Activated CD8-positive, alpha-beta memory T cell treated with anti-CD3 and anti-CD28 coated beads for 48 hours (primary cell): ENCODE data around the gene TBX2.

Experiments used
- DNase-seq, 3 experiments: peaks; one replicate each; pipeline ENCODE4 v3.0.0-alpha.2; 2020; ENCODE audit warnings: low read depth in 2 of 3, low spot score in 2 of 3

Gene TBX2

DNA sequence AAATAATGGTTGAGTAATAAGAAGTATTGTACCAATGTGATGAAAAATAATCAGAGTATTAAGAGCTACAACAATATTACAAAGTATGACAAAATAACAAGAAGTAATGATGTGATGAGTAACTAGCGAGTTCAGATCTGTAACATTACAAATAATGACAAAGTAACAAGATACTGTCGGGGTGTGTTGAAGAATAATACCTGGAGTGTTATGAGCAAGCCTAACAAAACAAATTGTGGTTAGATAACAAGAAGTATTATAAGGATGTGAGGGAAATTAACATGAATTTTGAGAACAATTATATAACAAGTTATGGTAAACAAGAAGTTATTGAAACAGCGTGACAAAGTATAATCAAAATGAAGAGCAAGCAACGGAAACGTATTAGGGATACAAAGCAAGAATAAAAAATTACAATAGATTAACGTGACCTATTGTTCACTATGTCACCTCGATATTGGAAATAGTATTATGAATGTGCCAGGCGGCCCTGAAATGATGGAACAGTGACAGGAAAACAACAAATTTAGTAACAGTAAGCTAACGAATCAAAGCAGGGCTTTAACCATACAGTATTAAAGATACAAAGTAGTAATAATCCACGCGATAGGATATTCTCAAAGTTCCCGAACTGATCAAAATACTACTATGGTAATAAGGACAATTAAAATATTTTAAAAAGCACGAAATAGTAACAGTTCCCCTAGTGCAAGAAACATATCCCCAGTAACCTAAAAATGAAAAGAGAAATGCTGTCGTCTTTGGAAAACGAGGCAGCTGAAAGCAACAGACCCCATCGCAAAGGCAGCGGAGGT is 54.1 kb downstream of the TBX2 start:
- DNase-seq = no peak

DNA sequence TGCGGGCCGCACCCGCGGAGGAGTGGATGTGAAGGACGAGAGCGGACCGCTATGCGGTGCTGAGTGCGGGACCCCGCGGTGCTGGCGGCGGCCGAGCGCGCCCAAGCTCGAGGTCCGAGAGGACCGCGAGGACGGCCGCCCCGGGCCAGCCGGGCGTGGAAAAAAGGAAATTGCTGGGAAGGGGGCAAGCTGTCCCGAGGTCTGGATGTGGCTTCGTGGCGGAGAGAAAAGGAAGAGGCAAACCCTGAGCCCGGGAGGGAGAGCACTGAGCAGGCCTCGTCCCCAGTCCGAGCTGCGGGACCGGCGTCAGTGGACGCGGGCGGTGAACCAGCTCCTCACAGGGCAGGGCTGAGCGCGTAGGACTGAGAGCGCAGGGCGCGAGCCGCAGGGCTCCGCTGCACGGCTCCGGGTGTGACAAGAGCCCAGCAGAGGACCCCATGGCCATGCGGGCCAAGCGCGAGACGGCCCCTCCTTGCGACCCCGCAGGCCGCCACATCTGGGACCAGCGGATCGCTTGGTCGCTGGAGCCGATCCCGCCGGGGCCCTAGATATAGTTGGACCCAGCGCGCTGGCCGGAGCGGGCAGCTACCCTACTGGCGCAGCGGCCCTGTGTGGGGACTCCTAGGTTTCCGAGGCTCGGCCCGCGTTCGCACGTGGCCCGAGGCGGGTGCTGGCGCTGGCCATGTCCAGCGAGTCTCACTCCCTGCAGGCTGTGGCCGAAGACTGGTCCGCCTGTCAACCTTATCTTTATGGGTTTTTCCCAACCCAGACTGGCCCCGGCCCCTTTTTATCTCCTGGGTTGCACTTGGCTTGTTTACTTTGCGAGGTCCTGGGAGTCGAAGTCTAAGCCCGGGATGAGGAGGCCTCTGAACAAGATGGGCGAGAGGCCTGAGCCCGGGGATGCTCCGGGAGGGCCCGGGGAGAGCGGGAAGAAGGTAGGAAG is 55.0 kb downstream of the TBX2 start:
- DNase-seq = no peak

DNA sequence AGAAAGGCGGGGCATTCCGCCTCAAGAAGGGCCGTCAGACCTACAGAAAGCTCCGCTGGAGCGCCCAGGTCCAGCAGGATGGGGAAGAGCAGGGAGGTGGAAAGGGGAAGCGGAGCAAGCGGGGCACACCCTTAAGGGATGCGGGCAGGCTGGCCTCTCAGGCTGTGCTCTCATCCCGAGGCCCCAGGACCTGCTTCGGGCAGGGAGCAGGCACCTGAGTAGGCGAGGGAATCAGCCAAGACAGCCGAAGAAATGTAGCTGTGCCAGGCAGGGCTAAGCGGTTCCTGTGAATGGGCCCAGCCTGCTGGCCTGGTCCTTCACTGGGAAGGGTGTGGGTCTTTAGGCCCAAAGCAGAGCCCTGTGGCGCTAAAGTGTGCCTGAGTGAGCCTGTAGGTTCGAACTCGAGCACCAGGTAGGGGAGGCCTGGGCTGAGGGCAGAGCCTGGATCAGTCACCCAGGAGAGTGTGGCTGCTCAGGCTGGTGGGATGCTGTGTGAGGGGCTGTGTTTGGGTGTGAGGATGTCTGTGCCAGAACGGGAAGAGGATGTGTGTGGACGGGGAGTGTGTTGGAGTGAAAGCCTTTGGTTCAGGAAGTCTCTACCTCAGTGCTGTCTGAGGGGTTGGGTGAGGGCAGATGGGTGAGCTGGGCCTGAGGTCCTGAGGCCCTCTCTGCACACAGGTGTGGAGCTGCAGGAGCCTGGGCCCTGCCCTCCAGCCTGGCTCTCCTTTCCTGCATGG is 55.8 kb downstream of the TBX2 start:
- DNase-seq = no peak

DNA sequence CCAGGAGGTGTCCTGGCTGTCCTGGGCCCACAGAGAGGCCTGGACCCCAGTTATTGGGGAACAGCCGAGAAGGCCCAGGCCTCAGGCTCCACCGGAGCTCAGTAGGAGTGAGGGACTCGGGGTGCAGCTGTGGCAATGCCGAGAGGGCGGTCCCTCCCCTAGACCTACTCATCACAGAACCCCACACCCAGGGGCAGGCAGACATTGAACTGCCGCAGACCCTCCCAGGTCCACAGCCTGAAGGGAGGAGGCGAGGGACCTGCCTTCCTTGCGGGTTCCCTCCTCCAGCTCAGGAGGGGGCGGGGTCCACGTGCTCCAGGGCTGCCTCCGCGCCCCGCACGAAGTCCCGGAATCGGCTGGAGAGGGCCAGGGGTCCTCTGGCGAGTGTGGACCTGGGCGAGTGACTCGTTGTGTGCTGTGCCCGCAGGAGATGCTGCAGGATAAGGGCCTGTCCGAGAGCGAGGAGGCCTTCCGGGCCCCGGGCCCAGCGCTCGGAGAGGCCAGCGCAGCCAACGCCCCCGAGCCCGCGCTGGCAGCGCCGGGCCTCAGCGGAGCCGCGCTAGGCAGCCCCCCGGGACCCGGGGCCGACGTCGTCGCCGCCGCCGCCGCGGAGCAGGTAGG is 56.5 kb downstream of the TBX2 start:
- DNase-seq = no peak

DNA sequence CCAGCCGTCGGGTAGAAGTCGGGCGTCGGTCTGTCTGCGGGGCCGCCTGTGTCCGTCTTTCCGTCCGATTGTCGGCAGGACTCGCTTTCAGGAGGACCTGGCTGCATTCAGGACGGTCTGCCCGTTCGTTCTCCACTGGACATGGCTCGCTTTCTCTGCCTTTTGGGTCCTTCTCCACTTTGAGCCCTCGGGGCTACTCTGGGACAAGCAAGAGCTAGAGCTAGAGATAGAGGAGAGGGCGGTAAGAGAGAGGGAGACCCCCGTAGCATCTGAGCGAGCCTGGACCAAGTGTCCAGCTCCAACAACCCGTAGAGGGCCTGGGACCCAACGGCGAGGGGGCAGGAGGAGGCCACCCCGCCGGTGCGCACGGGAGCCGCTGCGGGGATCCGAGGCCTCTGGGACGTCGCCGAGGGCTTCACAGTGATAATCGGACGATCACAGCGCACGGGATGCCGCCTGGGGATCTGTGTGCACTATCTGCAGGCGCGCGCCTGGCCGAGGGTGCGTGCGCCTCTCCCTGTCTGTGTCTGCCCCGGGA is 57.1 kb downstream of the TBX2 start:
- no peak for DNase-seq

DNA sequence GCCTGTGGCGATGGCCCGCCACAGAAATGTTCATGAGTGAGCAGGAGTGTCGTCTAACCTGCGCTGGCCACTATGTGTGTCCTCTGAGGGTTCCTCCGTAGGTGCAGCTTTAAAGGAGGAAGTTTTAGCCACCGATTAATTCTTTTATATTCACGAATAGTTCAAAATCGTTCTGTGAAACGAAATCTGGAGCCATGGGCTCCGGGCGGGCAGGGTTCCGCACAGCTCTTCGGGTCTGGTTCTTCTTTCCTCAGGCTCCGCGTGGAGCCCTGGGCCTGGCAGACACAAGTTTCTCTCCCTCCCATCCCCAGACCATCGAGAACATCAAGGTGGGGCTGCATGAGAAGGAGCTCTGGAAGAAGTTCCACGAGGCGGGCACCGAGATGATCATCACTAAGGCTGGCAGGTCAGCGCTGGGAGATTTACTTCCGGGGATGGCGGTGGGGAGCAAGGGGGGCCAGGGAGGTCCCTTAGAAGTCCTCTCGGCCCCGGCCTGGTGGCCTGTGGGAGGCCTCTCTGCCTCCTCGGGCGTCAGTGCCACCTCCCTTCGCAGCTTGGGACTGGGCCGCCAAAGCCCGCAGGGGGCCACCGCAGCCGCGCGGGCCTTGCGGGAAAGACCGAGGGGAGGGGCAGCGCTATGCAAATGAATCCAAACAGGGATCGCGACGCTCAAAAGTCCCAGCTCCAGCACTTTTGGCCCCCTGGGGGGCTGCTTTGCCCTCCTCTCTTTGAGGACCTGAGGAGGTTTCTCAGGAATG is 57.8 kb downstream of the TBX2 start:
- no peak for DNase-seq

DNA sequence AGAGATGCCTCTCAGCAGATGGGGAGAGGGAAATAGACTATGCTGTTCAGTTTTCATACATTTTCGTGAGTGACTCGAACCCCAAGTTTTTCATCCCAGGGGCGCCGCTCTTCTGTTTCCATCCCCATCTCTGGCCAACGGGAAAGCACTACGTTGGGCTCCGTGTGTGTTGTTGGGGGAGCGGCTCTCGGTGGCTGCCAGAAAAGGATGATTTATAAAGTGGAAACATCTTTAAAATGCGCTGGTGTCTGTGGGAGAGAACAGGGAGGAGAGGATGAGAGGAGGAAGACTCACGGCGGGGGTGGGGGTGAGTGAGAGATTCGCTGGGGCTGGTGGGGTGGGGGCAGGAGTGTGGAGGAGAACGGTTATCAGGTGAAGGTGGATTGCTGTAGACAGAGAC is 58.4 kb downstream of the TBX2 start:
- no peak for DNase-seq

DNA sequence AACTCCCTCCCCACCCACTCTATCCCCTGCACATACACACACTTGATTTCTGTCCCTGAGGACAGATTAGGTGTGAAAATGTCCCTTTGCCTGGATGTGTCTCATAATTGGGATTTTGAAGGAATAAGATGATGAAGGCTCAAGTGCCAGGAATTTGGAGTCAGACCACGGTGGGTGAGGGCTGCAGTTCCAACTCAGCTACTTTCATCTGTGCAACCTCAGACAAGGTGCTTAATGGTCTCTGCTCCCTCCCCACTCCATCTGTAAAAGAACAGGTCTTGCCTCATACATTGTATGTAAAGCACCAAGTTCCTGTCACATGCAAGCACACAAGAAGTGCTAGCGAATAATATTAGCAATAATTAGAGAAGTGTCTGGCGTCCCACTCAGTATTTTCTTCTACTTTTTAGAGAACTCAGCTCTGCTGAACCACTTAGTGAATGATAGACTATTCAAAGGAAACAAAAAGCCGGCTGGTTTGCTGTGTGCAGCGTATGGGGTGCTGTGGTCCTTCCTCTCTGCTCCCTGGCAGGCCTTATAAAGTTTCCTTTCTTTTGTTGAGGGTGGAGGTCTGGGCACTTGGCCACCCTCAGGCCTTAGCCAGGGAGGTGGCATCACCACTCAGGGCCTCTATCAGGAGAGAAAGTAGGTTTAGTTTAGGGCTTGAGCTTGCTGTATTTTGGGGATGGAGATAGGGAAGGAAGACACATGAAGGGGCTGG is 58.9 kb downstream of the TBX2 start:
- no peak for DNase-seq
